ENCODE results near the gene ACSF3. TPM values are rescaled to one million over a fixed set of nuclear protein-coding genes. Genes with fewer than 3 reads are reported as not detected.
A peak's percentile ranks its signal among the peaks of the same experiment; 100 is the strongest.

Gene ACSF3
- total RNA-seq, 3 donors from 2014 or later, result 20.8 to 42.3 (median 40.4) TPM

GRCh38 chr16:89049484-89050118 is 44.1 kb upstream of the ACSF3 start:
- H3K36me3 ChIP-seq, result no peaks in the 10 kb centered on the region
- intact Hi-C loops (cut with DNase I; ENCODE audit: low total_unique reads), result no loop called here
- no peaks in the 10 kb centered on the region for H3K9me3 ChIP-seq
- H3K4me3 ChIP-seq, result no peak overlapping the region
- H3K4me1 ChIP-seq, result no peaks in the 10 kb centered on the region
- DNase-seq (ENCODE audit: low spot score in 2 of 2), result no peak
- TF ChIP-seq, protein P1, sequence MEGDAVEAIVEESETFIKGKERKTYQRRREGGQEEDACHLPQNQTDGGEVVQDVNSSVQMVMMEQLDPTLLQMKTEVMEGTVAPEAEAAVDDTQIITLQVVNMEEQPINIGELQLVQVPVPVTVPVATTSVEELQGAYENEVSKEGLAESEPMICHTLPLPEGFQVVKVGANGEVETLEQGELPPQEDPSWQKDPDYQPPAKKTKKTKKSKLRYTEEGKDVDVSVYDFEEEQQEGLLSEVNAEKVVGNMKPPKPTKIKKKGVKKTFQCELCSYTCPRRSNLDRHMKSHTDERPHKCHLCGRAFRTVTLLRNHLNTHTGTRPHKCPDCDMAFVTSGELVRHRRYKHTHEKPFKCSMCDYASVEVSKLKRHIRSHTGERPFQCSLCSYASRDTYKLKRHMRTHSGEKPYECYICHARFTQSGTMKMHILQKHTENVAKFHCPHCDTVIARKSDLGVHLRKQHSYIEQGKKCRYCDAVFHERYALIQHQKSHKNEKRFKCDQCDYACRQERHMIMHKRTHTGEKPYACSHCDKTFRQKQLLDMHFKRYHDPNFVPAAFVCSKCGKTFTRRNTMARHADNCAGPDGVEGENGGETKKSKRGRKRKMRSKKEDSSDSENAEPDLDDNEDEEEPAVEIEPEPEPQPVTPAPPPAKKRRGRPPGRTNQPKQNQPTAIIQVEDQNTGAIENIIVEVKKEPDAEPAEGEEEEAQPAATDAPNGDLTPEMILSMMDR (IDR thresholded peaks at IDR 0.05), result no peak
- TF ChIP-seq POLR2A (IDR thresholded peaks at IDR 0.05), result no peak
- no peak for TF ChIP-seq POLR2AphosphoS5 (IDR thresholded peaks at IDR 0.05)
- H3K27me3 ChIP-seq, result peaks cover 3 to 76% of the 10 kb centered on the region in 2 donors
- H3K27ac ChIP-seq, result no peak overlapping the region

DNA sequence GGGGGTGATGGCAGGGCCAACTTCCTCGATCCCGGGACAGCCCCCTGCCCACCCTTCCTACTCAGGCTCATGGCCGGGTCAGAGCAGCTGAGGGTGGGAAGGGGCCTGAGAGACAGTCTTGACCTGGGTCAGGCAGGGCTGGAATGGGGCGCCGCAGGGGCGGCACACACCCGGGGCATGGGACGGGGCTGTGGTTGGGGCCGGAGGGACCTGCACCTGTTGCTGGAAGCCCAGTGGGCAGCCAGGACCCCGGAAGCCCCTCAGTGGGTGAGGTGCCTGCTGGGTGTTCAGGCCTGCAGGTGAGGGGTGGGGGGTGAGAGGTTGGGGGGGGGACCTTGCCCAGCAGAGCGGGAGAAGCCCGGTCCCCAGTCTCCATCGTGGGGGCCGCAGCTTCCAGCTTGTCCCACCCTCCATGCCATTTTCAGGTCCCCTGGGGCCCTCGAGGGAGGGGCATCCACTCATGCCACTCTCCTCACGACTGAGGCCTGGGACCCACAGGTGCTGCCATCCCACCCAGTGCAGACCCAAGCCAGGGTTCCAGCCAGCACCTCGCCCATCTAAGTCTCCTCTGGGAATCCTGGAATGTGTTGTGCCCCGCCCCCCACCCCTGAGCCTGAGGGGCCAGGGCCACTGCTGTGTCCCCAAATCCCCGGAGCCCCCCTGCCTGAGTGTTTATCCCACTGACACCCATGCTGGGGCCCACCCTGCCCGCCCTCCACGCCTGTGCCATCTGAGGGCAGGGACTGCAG is 43.4 kb upstream of the ACSF3 start:
- no peak for DNase-seq (ENCODE audit: low spot score in 2 of 2)
- Histone ChIP-seq H3K36me3 (no peaks in the 10 kb centered on the region), H3K27ac (no peak overlapping the region), H3K4me3 (no peak overlapping the region), H3K9me3 (no peaks in the 10 kb centered on the region), H3K27me3 (peaks cover 3 to 69% of the 10 kb centered on the region in 2 donors), H3K4me1 (no peaks in the 10 kb centered on the region)
- TF ChIP-seq POLR2AphosphoS5 (IDR thresholded peaks at IDR 0.05) (no peak), POLR2A (IDR thresholded peaks at IDR 0.05) (no peak)
- TF ChIP-seq, protein P1 (IDR thresholded peaks at IDR 0.05), result no peak
- intact Hi-C loops (cut with DNase I; ENCODE audit: low total_unique reads), result no loop called here

- no peaks in the 10 kb centered on the region for H3K4me1 ChIP-seq
- no peaks in the 10 kb centered on the region for H3K9me3 ChIP-seq
- H3K27me3 ChIP-seq, result peaks cover 3 to 67% of the 10 kb centered on the region in 2 donors
- DNase-seq (ENCODE audit: low spot score in 2 of 2), result no peak
- TF ChIP-seq, protein P1 (IDR thresholded peaks at IDR 0.05), result no peak
- TF ChIP-seq POLR2A (IDR thresholded peaks at IDR 0.05) (no peak), POLR2AphosphoS5 (IDR thresholded peaks at IDR 0.05) (no peak)
- H3K27ac ChIP-seq, result no peak overlapping the region
- no peak overlapping the region for H3K4me3 ChIP-seq
- intact Hi-C loops (cut with DNase I; ENCODE audit: low total_unique reads), result no loop called here
- H3K36me3 ChIP-seq, result no peaks in the 10 kb centered on the region
Observed at GRCh38 chr16:89050868-89051311, 42.8 kb upstream of the ACSF3 start.

- DNase-seq (ENCODE audit: low spot score in 2 of 2), result no peak
- H3K36me3 ChIP-seq, result no peaks in the 10 kb centered on the region
- no peaks in the 10 kb centered on the region for H3K9me3 ChIP-seq
- peak overlapping the region; percentile 58 to 74 for H3K27ac ChIP-seq
- H3K4me1 ChIP-seq, result no peaks in the 10 kb centered on the region
- intact Hi-C loops (cut with DNase I; ENCODE audit: low total_unique reads), result no loop called here
- H3K4me3 ChIP-seq, result peak overlapping the region in 2 of 3 donors; percentile 52 to 68
- TF ChIP-seq POLR2A (IDR thresholded peaks at IDR 0.05) (no peak), POLR2AphosphoS5 (IDR thresholded peaks at IDR 0.05) (no peak)
- TF ChIP-seq, protein P1 (IDR thresholded peaks at IDR 0.05), result no peak
- peaks cover 3 to 74% of the 10 kb centered on the region in 2 donors for H3K27me3 ChIP-seq
Observed at GRCh38 chr16:89051521-89052166, 42.0 kb upstream of the ACSF3 start.

Data from breast epithelium (tissue), 4 donors.